Activated T-cell treated with anti-CD3 and anti-CD28 coated beads, Interleukin-2, amount 50 U/mL, for 1 hour (primary cell): ENCODE data around the gene KRTAP5-1.
"Not testable (repeated sequence)": the region's sequence is repeated elsewhere in the genome, so short reads cannot be mapped to it uniquely, and the experiment has no call there.

Experiments
- DNase-seq: peaks from one replicate; pipeline ENCODE4 v3.0.0-alpha.2; 2020

Gene KRTAP5-1, protein sequence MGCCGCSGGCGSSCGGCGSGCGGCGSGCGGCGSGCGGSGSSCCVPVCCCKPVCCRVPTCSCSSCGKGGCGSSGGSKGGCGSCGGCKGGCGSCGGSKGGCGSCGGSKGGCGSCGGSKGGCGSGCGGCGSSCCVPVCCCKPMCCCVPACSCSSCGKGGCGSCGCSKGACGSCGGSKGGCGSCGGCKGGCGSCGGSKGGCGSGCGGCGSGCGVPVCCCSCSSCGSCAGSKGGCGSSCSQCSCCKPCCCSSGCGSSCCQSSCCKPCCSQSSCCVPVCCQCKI

DNA sequence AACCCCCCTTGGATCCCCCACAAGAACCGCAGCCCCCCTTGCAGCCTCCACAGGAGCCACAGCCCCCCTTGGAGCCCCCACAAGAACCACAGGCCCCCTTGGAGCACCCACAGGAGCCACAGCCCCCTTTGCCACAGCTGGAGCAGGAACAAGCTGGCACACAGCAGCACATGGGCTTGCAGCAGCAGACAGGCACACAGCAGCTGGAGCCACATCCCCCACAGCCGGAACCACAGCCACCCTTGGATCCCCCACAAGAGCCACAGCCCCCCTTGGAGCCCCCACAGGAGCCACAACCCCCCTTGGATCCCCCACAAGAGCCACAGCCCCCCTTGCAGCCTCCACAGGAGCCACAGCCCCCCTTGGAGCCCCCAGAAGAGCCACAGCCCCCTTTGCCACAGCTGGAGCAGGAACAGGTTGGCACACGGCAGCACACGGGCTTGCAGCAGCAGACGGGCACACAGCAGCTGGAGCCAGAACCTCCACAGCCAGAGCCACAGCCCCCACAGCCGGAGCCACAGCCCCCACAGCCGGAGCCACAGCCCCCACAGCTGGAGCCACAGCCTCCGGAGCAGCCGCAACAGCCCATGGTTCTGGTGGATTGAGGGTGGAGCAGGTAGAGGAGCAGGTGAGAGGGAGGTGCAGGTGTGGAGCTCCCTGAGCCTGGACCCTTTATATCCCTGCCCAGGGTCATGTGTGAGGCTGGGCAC, at the start of gene KRTAP5-1:
Gene KRTAP5-1, minus strand, starts transcription at position 623 of the 710 bp plus-strand sequence. Its CDS starts 34 bp downstream, at position 589.
- not testable (repeated sequence) for DNase-seq

DNA sequence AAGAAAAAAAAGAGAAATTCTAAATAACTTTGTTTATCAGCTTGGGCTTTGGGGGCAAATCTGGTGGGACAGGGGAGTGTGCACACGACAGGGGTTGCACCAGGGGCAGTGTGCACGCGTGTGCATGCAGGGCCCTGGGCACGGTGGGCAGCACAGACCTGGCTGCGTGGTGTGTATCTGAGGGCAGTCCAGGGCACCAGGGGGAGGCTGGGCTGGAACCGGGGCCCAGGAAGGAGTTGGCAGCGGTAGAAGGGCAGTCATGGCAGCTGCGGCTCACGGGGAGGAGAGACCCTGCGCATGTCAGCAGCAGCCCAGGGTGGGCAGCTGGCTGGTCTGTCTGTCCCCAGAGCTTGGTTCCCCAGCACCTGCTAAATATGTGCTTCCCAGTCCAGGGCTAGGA, 48.8 kb upstream of the KRTAP5-1 start:
- DNase-seq, result no peak

DNA sequence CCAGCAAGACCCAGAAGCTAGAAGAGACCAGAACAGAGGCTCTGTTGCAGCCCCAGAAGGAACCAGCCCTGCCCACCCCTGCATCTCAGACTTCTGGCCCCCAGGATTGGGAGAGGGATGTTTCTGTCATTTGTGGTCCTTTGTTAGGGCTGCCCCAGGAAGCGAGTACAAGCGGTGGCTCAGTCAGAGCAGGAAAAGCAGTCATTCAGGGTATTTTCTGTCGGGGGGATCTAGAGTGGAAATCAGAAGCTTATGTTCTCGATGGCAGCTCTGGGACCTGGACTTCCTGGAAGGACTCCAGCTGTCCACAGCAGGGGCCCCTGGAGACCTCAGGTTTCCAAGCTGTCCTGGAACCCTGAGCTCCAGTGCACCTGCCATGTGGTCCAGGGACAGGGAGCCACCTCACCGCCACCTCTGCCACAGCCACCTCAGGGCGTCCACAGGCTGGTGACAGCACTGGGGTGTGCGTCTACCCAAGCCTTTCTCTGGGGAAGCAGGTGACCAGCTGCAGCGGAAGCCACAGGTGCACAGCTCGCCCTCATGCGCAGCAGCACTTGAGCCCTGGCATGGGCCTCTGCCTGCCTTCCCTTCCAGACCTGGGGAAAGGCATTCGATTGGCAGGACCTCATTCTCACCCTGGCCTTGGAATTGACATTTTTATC, 47.1 kb upstream of the KRTAP5-1 start:
- no peak for DNase-seq

DNA sequence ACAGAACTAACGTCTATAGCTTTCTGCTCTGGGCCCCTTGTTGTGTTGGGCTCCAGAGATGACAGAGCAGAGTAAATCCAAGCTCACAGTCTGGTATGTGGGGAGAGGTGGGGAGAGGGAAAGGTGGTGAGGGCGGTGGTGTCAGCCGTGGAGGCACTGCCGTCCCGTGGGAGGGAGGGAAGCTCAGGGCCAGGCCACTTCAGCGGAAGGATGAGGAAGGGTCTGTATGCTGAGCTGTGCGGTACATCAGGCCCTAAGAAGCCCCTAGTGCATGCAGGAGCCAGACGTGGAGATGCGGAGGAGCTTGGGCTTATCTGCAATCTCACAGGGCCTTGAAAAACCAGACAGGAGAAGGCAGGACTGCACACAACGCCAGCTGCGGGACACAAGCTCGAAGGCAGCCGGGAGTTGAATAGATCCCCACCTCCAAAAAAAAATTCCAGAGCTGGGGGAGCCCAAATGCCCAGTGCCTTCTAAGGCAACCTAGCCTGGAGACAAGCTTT, 46.0 kb upstream of the KRTAP5-1 start:
- no peak for DNase-seq

DNA sequence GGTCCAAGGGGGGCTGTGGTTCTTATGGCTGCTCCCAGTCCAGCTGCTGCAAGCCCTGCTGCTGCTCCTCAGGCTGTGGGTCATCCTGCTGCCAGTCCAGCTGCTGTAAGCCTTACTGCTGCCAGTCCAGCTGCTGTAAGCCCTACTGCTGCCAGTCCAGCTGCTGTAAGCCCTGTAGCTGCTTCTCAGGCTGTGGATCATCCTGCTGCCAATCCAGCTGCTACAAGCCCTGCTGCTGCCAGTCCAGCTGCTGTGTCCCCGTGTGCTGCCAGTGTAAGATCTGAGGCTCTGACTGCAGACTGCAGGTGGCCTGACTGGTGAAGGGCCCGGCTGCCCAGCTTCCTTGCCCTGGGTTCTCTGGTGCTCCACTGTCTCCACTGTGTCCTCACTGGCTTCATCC, 45.2 kb upstream of the KRTAP5-1 start:
- no peak for DNase-seq

DNA sequence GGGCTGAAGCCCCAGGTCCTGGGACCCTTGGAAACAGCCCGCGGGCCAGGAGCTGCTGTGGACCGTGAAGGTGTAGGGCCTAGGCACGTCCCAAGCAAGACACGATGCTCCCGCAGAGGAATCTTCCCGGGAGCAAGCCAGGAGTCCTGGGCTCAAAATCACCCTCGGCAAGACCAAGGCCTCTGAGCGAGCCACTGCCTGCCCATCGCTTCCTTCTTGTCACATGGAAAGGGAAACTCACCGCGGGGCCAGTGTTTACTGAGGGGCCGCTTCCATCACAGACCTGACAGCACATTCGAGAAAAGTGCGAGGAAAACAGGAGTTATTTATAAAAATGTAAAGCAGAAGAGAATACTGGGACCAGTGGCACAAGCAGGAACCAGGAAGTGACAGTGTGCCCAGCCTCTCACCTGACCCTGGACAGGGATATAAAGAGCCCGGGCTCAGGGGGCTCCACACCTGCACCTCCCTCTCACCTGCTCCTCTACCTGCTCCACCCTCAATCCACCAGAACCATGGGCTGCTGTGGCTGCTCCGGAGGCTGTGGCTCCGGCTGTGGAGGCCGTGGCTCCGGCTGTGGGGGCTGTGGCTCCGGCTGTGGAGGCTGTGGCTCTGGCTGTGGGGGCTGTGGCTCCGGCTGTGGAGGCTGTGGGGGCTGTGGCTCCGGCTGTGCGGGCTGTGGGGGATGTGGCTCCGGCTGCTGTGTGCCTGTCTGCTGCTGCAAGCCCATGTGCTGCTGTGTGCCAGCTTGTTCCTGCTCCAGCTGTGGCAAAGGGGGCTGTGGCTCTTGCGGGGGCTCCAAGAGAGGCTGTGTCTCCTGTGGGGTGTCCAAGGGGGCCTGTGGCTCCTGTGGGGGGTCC, 44.5 kb upstream of the KRTAP5-1 start, which contains the start of gene KRTAP5-5:
Gene KRTAP5-5, plus strand, starts transcription at position 450 of the 860 bp plus-strand sequence. Its CDS starts 66 bp downstream, at position 516.
- DNase-seq, result no peak

DNA sequence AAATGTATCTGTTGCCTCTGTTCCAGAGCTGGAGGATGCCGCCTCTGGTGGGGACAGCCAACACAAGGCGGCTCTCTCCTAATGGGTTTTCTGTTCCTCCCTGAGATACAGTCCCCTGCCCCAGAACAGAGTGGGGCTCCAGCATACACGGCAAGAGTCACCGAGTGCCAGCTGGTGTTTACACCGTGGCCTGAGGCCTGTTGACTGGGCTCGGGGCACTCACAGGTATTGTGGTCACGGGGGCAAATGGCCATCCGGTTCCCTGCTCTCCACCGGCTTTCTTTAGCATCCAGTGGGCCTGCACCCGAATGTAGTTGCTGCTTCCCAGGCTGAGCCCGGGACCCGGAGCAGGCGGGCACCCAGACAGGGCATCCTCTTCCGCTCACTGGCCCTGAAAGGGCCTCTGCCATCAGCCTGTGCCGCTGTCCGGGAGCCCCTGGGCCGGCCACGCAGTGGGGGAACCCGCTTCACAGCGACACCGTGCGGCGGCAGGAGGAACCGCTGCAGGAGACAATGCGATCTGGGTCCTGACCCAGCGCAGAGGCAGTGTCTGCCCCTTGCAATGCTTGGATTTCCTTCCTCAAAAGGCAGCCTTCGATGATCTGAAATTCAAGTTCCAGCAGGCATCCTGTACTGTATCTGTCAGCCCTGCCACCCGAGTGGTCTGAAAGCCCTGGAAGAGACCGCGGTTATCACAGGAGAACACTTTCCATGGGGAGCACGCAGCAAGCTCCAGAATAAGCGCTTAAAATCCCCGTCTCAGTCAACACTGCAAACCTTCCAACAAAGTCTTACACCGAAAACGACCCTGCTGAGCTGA, 43.6 kb upstream of the KRTAP5-1 start:
- peak; percentile 71 for DNase-seq

DNA sequence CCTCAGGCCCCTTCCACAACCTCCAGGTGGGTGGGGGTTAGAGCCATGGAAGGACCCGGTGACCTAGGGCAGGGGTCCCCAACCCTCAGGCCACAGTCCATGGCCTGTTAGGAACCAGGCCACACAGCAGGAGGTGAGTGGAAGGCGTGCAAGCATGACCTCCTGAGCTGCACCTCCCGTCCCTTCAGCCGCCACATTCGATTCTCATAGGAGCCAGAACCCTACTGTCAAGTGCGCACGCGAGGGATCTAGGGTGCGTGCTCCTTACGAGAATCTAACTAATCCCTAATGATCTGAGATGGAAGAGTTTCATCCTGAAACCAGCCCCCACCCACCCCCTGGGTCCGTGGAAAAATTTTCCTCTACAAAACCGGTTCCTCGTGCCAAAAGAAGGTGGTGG, 40.5 kb upstream of the KRTAP5-1 start:
- DNase-seq, result no peak

DNA sequence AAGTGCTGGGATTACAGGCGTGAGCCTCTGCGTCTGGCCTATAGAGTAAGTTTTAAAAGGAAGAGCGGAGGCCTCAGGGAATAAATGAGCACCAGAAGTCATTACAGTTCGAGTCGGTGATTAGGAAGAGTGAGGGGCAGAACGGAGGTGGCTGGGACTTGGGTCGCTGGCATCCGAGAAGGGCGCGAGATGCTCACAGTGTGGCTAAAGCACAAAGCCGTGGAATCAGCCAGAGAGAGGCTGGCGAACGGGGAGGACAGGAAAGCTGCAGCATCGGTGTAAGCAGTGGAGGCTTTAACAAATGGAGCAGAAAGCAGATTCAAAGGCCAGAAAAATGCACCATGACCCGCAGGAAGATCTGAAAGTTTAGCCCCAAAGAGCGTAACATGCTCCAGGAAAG, 39.5 kb upstream of the KRTAP5-1 start:
- no peak for DNase-seq

DNA sequence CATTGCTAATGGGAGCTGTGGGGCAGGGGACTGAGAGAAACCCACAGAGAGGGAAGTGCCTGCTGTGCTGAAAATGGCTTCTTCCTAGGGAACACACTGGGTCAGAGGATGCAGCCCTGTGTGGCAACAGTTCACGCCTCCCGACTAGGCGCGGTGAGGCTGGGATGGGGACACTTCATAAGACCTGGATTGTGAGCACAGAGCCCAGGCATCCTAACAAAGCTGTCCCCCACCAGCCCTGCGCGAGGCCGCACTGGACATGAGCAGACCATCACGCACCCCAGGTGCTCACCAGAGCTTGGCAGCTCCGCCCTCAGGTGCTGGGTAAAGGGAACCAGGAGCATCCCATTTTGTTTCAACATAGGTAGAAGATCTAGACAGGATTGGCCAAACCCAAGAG, 38.6 kb upstream of the KRTAP5-1 start:
- DNase-seq, result no peak

DNA sequence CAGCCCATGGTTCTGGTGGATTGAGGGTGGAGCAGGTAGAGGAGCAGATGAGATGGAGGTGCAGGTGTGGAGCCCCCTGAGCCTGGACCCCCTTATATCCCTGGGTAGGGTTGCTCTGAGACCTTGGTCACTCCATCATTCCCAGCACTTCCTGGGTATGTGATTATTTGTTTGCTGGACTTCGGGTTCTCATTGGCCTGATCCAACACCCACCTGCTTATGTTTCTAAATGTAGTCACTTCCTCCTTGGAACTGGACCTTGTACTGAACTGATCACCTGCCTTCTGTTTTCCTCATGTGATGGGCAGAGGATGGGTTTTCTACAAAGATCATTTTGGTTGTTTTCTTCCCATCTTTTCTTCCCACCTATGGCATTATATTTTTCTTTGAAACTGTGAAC, 37.0 kb upstream of the KRTAP5-1 start, which contains the start of gene KRTAP5-4:
Gene KRTAP5-4, minus strand, starts transcription at position 53 of the 400 bp plus-strand sequence. Its CDS starts 45 bp downstream, at position 8.
- DNase-seq, result no peak

DNA sequence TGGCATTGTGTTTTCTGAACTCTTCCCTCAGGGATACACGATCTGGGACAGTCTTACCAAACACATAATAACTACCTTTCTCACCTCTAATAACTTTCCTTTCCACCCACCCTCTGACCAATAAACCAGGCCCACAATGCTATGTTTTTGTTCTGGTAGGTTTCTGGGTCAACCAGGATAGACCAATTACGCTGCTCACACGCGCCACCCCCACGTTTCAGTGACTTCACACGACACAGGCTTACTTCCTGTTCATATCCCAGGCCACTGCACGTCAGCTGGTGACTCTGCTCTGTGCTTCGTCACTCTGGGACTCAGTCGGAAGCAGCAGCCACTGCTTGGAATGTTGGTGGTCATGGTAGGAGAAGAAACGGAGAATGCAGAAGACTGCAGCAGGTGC, 34.4 kb upstream of the KRTAP5-1 start:
- no peak for DNase-seq

DNA sequence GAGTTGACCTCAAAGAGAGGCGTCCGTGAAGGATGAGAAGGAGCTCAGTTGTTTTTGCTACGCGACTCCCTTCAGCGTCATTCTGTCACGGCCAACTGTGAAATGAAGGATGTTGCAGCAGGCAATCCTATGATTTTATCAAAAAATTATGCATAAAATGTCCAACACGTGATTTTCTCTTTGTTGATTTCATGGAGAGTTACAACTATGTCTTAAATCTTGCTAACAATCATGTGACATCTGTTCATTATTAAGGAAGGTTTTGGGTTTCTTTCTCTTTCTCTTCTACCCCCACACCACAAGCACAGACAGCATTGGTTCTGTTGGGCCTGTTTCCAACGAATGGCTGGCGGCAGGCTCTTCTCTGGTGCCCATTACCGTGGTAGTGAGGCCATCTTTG, 33.1 kb upstream of the KRTAP5-1 start:
- no peak for DNase-seq

DNA sequence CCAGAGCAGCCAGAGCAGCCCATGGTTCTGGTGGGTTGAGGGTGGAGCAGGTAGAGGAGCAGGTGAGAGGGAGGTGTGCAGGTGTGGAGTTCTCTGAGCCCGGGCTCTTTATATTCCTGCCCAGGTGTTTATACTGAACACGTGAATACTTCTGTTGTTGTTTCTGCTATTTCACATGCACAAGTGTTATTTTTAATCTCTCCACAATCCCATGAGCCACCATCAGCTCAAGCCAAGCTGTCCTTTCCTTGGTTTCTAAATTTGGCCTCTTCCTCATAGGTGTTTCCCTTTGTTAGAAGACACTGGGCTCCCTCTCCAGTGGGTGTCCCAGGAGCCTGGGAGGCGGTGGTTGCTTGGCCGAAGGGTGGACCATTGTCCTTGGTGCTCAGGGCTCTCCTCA, 23.3 kb upstream of the KRTAP5-1 start, which contains the start of gene KRTAP5-3:
Gene KRTAP5-3, minus strand, starts transcription at position 101 of the 400 bp plus-strand sequence. Its CDS starts 78 bp downstream, at position 23.
- DNase-seq, result no peak

DNA sequence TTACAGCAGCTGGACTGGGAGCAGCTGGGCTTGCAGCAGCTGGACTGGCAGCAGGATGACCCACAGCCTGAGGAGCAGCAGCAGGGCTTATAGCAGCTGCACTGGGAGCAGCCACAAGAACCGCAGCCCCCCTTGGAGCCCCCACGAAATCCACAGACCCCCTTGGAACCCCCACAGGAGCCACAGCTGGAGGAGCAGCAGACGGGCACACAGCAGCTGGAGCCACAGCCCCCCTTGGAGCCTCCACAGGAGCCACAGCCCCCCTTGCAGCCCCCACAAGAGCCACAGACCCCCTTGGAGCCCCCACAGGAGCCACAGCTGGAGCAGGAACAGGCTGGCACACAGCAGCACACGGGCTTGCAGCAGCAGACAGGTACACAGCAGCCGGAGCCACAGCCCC, 22.8 kb upstream of the KRTAP5-1 start:
- not testable (repeated sequence) for DNase-seq

DNA sequence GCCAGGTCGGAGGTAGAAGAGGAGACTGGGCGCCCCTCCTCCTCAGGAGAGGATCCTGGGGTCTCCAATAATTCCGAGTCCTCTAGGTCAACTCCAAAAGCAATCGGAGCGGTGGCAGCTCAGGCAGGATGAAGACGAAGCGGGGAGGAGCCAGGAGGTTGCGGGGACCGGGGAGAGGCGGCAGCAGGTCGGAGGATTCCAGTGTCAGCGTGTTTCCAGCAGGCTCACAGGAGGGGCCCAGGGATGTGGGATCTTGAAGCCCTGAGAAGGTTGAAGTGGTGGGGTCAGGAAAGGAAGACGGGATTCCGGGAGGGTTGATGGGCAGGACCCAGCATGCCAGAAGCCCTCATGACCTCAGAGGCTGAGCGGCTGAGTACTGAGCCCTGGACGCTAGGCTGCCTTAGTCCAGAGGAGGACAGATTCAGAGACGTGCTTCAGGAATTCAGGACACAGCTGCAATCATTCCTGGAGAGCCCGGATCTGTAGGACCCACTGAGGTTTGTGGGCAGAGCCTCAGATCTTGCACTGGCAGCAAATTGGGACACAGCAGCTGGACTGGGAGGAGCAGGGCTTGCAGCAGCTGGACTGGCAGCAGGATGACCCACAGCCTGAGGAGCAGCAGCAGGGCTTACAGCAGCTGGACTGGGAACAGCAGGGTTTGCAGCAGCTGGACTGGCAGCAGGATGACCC, 22.2 kb upstream of the KRTAP5-1 start:
- not testable (repeated sequence) for DNase-seq

DNA sequence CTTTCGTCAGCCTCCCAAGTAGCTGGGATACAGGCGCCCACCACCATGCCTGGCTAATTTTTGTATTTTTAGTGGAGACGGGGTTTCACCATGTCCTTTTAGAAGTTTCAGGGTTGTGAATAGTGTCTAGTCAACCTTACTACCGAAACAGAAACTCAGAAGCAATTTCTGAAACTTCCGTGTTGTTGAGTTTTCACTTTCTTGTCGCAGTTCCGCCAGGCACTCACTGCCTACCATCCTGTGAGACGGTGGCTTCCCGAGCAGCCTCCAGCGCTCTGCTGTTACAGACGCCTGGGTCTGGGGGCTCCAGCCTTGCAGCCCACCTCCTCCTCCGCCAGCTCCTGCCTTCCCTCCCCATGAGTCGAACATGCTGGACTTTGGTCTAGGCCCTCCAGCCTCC, 20.8 kb upstream of the KRTAP5-1 start:
- not testable (repeated sequence) for DNase-seq

DNA sequence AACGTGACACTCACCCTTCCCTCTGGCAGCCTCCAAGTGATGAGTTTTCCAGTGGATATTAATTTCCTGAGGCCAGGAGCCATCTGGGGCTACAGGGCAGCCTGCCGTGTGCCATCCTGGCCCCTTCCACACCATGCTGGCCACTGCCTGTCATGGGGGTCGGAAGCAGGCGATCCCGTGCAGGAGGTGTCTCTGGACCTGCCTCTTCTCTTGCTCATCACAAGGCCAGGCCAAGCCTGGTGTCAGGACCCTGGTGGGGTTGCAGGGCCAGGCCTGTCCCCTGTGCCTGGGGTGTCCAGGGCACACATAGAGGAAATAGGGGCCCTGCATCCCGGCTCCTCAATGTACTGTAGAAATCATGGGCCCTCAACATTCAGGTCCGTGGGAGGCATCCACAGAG, 19.6 kb upstream of the KRTAP5-1 start:
- DNase-seq, result no peak

DNA sequence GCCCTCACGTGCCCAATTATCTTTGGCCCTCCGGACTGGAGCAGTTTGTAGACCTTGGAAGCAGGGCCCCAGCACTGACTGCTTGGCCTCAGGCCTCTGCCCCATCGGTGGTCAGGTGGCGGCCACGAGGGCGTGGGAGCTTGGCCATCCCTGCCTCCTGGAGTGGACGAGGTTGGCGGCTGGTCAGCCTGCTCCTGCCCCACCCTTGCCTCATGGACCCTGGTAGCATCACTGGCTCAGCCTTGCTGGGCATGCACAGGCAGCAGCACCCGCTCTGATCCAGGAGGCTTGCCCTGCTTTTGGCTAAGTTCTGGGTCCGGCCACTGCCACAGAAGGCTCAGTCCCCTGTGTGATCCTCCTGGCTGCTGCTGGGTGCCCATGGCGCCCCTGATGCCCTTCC, 19.1 kb upstream of the KRTAP5-1 start:
- no peak for DNase-seq

DNA sequence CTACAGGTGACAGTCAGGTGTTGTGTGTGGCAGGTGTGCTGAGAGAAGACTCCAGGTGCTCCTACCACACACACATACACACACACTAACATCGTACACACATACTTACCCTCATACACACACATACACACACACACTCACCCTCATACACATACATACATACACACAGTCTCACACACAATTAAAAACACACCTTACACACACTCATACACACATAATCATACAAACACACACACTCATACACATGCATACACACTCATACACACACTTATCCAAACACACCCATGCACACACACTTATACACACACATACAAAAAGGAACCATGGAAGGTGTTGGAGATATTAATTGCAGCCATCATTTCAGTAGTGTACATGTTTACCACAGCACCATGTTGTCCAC, 18.5 kb upstream of the KRTAP5-1 start:
- no peak for DNase-seq

DNA sequence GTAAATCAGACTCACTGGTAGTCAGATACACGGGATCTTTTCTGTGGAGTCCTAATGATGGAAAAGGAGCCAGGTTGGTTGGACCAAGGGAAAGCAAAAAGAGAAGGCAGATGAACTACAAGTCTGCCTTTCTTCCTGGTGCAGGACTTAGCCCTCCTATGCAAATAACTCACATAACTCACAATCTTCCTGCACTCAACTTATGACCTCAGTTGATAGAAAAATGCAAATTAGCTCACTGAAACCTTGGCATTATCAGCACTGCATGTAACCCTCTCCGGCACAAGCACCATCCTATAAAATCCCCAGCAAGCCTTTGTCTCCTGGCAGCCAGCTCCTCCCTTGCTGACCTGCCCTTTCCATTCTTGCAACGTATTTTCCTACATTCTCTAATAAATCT, 16.6 kb upstream of the KRTAP5-1 start:
- DNase-seq, result not testable (repeated sequence)
